DND-41 (cell line): ENCODE results near the gene ACSM2B.

ENCODE experiments used
- CTCF ChIP-seq: IDR thresholded peaks from 2 replicates; pipeline ENCODE4 v1.5.1; 2012; ENCODE audit warnings: borderline replicate concordance, low read length, moderate library complexity, mild to moderate bottlenecking; ENCODE audit not compliant: poor library complexity, severe bottlenecking; ENCODE audit errors: extremely low read depth
- EZH2 ChIP-seq: IDR thresholded peaks from 3 replicates; pipeline ENCODE4 v1.6.1; 2012; ENCODE audit warnings: borderline replicate concordance, low read depth, mild to moderate bottlenecking, moderate library complexity, low read length, inconsistent platforms; ENCODE audit not compliant: severe bottlenecking

GRCh38 chr16:20620003-20620402, 43.8 kb upstream of the ACSM2B start:
- no peak for TF ChIP-seq EZH2
- TF ChIP-seq CTCF, result no peak
